T-helper 1 cell (primary cell): ENCODE data around the gene KLK11.
"Not testable (repeated sequence)": the region's sequence is repeated elsewhere in the genome, so short reads cannot be mapped to it uniquely, and the experiment has no call there.

Experiments used
- DNase-seq, 5 donors: peaks; one replicate each; pipeline ENCODE4 v3.0.0-alpha.2; 2012 to 2020

The KLK11 gene

DNA sequence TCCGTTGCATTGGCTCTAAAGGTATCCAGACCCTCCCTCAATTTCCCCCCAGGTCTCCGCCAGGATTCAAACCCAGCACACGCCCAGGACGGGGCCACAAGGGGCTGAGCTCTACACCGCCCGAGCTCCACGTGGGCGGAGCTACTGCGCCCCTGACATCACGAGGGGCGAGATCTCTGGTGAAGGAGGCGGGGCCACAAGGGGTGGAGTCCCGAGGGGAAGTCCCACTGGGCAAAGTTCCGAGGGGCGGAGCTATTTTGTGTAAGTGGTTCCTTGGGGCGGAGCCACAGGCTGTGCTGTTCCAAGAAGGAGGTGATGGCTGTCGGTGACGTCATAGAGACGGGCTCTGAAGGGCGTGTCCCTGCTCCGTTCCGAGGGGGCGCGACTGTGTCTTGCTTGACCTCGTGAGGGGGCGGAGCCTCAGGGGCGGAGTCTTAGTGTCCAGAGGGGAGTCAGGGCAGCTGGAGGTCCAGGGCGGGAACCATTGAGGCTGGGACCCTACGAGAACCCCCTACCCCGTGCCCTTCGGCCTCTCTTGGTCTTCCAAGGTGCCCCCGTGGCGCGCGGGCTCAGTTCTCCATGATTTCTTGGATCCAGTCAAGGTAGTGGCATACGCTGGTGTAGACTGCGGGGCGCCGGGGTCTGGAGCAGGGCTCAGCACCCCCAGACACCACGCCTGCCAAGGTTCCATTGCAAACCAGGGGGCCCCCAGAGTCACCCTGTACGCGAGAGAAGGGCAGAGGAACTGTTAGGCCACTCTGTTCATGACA lies 23.7 kb downstream of the KLK11 start:
- peak in 1 of 5 donors; percentile 28 for DNase-seq

DNA sequence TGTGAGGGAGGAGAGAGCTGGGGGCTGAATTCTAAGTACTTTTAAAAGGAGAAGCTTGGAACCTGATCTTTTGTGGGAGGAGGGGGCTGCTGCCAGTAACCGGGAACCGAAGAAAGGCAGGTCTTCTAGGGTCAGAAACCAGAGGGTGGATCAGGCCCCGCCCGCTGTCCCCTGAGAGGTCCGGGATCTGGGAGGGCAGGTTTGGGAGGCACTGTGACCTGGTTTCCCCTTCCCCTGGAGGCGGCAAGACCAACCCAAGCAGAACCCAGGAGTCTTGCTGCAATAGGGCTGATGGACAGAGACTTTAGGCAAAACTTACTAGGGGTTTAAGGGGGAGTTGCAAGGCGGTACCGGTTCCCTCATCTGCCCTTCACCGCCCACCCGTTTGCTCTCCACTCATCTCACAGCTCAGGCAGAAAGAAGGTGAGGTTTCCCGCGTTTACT lies 24.3 kb downstream of the KLK11 start:
- DNase-seq = no peak

DNA sequence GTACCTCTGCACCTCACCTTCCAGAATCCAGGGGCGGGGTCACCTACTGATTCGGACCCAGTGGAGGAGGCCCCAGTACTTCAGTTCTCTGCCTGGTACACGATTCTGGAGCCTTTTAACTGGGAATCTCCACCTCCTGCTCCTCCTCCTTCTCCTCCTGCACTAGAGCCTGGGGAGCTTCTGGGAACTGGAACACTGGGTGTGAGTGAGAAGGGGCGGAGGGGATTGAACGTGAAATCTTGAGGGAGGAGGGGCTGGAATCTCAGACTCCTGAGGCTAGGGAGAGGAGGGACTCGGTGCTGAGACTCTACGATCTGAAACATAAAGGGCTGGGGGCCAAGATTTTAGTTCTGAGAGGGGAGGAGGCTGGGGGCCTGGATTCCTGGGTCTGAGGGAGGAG lies 24.9 kb downstream of the KLK11 start, which contains the start of gene KLK8:
KLK8 (minus strand) TSS at position 90 of the 400 bp plus-strand sequence. CDS start 437 bp downstream, outside the sequence.
- no peak for DNase-seq

DNA sequence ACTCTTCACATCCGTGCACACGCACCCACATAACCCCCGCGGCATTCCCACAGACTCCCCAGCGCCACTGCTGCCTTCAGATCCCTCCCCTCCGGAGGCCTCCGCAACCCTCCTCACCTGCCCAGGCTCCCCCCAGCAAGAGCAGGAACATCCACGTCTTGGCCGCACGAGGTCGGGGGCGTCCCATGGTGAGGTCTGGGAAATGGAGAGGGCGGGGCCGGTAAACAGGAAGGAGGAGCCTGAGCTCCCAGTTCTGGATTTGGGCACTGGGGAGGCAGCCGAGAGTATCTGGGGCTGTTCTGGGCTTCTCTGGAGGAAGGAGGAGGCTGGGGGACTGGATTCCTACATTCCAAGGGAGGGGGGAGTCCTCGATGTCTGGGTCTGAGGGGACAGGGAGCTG lies 25.4 kb downstream of the KLK11 start:
- no peak for DNase-seq

DNA sequence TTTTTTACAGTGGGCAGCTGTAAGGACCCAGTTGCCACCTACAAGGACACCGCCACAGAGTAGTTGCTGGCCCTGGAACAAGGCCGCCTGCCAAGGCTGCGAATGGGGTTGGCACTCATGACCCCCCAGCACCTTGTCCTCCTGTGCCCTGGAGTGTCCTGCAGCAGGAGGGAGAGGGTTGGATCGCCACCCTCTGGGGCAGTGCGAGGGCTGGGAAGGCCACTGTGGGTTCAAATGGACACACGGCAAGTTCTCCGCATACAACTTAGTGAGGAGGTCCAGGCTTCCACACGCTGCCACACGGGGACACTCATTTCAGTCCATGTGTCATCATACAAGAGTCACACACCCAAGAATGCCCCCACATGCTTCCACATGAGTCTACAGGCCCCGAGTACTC lies 26.0 kb downstream of the KLK11 start:
- no peak for DNase-seq

DNA sequence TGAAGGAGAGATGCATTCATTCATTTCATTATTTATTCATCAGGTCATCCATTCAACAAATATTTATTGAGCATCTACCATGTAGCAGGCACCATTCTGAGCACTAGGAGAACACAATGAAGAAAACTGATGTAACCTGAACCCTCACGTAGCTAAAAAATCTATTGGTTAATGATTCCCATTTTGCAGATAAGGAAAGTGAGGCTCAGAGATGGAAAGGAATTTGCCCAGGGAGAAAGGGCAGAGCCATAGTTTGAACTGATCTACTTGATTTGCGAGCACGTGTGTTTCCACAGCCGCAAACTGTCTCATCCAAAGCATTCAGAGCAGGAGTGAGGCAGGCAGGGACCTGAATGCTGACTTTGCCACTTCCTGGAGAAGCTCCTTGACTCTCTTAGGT lies 27.7 kb downstream of the KLK11 start:
- DNase-seq = no peak

DNA sequence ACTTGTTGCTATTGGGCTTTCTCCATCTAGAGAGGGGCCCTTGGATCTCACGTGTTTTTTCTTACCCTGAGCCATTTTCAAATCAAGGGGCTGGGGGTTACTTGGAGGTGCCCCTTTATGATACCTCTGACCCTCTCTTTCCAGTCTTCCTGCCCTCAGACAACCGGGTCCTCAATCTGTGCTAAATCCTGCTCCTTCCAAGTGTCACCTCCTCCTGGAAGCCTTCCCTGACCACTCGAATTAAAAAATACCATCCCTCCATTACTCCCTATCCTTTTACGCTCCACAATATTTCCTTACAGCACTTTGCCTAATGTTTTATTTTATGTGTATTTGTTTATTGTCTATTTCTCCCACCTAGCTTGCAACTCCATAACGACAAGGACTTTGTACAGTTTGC lies 28.4 kb downstream of the KLK11 start:
- no peak for DNase-seq

DNA sequence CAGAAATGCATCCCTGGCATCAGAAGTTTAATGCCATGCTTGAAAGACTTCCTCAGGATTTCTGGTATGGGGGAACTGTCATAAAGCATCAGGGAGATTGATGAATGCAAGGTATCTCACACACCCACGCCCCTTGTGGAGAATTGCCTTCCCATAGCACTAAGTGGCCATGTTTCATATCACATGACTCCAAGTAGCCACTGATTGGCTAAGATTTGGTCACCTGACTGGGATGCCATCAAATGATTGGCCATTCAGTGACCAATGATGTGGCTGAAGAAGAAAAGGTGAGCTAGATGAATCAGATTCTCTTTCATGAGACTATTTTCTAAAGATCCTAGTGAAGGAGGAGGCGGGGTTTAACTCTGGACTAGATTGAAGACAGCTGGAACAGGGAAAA lies 32.3 kb downstream of the KLK11 start:
- DNase-seq = no peak

DNA sequence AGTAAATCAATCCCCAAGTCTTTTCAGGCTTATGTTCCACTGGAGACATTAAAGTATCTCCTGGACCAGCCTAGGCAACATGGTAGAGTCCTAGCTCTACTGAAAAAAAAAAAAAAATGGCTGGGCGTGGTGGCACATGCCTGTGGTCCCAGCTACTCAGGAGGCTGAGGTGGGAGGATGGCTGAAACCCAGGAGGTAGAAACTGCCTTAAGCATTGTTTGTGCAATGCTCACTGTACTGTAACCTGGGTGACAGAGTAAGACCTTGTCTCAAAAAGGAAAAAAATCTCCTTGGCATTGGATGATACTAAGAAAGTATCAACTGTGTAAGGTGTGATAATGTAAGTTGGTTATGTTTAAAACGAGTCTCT lies 33.8 kb downstream of the KLK11 start:
- DNase-seq = no peak

DNA sequence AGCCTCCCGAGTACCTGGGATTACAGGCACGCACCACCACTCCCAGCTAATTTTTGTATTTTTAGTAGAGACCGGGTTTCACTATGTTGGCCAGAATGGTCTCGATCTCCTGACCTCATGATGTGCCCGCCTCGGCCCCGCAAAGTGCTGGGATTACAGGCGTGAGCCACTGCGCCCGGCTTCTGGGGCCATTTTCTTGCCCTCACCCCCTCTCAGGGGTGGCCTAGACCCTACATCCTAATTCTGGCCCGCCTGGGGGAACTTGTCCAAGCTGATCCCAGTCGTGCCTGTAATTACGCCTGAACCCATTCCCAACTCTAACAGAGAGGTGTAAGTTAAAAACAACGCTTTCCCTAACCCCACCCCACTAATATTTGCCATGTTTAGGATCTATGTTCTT lies 42.0 kb downstream of the KLK11 start:
- DNase-seq = not testable (repeated sequence)

DNA sequence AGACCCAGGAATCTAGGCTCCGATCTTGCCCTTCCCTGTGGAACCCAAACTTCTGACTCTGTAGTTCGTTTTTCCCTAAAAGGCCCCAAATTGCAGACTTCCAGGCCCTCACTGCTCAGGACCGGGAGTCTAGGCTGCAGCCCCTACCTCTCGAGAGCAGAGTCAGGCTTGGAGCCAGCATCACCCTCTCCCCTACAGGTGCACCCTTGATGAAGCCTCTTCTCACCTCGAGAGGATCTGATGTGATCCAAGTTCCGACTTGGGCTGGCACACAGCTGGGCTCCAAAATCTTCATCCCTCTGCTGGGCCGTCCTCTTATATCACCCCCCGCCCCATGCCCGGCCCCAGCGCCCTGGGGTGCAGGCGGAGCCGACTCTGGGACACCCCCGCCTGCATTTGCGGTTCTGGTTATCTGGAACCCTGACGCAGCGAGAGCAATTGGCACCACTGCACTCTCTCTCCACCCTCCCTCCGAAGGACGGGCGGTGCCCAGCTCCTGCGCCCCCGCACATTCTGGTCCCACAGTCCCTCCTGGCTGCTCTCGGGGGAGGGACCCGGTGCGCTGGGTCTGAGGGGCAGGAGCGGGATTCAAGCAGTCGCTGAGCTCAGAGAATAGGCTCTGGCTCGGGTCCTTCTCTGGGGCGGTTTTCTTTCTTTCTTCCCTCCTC lies 42.7 kb downstream of the KLK11 start, which contains the start of gene KLK7:
KLK7 (minus strand) TSS at position 293 of the 668 bp plus-strand sequence. CDS start 1,518 bp downstream, outside the sequence.
- no peak for DNase-seq

DNA sequence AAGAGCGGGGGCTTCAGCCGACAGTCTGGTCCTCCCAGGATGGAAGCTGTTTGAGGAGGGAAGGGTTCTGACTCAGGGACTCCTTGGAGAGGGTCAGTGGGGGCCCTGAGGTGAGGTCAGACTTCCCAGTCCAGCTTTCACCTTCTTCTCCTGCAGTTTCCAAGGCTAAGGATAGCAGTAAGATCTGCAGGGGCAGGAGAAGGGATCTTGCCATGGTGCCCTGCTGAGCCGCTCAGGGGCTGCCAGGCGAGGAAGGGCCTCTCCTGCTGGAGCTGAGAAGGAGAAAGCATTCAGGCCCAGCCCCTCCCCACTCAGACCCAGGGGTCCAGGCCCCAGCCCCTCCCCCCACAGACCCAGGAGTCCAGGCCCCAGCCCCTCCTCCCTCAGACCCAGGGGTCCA lies 44.2 kb downstream of the KLK11 start:
- DNase-seq = no peak

DNA sequence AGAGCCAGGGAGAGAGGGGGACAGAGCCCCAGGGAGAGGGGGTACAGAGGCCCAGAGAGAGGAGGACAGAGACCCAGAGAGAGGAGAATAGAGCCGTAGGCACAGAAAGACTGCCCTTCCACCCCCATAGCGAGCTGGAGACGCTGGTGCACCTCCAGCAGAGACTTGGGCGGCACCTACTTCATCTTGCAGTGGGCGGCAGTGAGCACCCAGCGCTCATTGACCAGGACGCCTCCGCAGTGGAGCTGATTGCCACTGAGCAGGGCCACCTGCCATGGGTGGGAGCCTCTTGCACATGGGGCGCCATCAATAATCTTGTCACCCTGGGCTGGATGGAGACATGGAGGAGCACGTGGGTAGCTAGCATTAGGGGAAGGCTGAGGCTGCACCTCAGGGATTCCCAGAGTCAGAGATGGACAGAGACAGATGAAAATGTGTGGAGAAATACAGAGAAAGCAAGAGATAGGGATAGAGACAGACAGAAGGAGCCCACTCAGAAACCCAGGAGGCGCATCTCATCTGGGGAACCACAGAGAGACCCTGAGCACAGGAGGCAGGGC lies 44.7 kb downstream of the KLK11 start:
- DNase-seq = no peak

DNA sequence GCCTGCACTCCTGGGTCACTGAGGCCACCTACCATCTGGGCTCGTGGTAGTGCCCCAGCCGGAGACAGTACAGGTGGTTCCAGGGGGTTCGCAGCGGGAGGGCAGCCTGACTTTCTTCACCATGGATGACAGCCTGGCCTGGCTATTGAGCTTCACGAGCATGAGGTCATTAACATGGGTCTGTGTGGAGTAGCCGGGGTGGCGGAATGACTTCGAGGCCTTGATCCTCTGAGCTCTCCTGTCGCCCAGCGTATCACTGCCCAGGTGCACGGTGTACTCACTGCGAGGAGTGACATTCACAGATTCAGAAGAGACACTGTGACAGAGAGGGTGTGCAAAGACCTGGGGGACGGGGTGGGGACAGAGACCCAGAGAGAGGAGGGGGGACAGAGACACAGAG lies 46.2 kb downstream of the KLK11 start:
- DNase-seq = no peak

DNA sequence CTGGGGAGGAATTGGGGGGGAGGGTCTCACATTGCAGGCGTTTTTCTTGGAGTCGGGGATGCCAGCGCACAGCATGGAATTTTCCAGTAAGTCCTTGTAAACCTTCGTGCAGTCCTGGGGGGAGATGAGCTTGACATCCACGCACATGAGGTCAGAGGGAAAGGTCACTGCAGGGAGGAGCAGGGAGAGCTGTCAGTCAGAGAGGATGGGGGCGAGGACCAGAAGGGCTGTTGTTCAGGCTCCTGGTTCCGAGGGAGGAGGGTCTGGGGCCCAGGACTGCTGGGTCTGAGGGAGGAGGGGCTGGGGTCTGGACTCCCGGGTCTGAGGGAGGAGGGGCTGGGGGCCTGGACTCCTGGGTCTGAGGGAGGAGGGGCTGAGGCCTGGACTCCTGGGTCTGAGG lies 46.7 kb downstream of the KLK11 start:
- no peak for DNase-seq

DNA sequence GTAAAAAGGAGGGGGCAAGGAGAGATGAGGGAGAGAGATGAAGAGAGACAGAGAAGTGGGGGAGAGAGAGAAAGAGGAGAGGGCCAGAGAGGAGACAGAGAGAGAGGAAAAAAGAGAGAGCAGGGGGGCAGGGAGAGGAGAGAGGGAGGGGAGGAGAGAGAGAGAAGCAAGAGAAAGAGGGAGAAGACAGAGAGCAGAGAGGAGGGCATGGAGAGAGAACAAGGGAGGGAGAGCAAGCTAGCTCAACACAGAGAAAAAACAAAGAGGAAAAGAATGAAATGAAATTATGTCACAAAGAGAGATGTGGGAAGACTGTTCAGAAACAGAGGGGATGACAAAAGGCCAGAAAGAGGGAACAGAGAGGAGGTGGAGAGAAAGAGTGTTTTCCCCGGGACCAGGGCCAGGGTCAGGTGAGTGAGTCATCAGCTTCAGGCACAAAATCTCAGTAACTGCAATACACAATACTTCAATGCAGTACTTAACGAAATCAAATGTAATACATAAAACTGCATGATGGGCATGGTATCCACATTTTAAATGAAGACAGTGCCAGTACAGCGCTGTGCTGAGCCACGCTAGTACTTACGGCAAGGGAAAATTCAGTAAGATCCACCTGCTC lies 47.5 kb downstream of the KLK11 start:
- no peak for DNase-seq

DNA sequence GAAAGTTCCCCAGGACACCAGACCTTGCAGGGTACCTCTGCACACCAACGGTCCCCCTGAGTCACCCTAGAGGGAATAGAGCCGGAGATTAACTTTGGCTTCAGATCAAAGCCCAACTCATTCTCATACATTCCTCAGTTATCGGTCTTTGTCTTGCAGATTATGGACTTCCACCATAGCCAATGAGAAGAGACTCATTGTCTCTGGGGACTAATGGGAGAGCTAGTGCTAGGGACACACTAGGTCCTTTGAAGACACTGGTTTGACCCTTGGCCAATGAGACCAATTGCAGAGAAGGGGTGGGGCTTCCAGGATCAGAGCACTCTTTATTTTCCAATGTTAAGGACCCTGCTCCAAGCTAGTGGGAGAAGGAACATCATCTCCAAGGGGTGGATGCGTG lies 48.8 kb downstream of the KLK11 start:
- no peak for DNase-seq

DNA sequence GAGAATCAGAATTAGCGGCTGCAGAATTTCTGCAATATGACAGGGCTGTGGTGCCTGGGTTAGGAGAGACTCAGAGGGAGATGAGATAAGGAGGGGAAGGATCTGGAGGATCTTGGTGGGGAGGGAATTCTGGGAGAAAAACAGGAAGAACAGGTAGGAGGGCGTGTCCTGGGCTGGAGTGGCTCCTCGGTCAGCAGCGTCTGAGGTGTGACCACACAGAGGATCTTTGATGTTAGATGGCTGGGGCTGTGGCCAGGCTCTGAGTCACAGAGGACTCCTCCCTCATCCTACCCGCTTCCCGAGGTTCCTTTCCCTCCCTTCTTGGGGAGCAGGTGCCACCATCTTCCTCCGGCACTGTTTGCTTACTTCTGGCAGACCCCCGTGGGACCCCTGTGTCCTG lies 50.6 kb downstream of the KLK11 start:
- no peak for DNase-seq

DNA sequence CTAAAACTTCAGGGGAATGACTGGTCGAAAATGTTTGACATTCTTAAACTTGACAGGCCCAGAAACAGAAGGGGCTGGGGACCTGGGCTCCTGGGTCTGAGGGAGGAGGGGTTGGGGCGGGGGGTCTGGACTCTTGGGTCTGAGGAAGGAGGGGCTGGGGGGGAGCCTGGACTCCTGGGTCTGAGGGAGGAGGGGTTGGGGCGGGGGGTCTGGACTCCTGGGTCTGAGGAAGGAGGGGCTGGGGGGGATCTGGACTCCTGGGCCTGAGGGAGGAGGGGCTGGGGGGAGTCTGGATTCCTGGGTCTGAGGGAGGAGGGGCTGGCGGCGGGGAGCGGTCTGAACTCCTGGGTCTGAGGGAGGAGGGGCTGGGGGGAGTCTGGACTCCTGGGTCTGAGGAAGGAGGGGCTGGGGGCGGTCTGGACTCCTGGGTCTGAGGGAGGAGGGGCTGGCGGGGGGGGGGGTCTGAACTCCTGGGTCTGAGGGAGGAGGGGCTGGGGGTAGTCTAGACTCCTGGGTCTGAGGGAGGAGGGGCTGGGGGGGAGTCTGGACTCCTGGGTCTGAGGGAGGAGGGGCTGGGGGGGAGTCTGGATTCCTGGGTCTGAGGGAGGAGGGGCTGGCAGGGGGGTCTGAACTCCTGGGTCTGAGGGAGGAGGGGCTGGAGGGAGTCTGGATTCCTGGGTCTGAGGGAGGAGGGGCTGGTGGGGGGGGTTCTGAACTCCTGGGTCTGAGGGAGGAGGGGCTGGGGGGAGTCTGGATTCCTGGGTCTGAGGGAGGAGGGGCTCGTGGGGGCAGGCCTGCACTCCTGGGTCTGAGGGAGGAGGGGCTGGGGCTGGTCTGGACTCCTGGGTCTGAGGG lies 51.5 kb downstream of the KLK11 start:
- DNase-seq = no peak

DNA sequence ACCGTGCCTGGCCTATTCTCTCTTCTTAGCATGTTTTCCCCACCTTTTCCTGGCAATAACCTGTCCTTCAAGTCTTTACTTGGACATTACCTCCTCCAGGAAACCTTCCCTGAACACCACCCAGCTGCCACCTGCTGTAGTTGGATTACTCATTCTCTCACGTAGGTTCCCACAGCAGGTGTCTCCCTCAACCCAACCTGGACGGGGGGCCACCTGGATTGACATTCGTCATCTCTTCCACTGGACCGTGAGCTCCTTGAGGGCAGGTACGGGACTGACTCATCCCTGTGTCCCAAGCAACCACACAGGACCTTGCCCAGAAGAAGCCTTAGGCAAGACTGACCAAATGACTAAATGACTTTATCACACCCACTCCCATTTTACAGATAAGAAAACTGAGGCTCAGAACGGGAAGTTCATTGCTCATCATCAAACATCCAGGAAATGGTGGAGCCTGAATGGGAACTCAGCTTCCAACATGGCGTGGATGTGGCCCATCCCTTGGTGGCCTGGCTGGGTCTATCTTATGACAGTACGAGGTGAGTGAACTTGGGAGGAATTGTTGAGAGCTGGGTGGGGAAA lies 53.5 kb downstream of the KLK11 start:
- no peak for DNase-seq
